GM12873 (cell line): ENCODE data around the gene ZC3H11A.

Experiments used
- TF ChIP-seq, protein P1 (sequence below): IDR thresholded peaks from 2 replicates; pipeline ENCODE4 v1.5.1; 2012; ENCODE audit warnings: low read depth, mild to moderate bottlenecking, moderate library complexity, low read length, control low read depth; ENCODE audit not compliant: insufficient read depth; ENCODE audit errors: missing control alignments

The ZC3H11A gene

DNA sequence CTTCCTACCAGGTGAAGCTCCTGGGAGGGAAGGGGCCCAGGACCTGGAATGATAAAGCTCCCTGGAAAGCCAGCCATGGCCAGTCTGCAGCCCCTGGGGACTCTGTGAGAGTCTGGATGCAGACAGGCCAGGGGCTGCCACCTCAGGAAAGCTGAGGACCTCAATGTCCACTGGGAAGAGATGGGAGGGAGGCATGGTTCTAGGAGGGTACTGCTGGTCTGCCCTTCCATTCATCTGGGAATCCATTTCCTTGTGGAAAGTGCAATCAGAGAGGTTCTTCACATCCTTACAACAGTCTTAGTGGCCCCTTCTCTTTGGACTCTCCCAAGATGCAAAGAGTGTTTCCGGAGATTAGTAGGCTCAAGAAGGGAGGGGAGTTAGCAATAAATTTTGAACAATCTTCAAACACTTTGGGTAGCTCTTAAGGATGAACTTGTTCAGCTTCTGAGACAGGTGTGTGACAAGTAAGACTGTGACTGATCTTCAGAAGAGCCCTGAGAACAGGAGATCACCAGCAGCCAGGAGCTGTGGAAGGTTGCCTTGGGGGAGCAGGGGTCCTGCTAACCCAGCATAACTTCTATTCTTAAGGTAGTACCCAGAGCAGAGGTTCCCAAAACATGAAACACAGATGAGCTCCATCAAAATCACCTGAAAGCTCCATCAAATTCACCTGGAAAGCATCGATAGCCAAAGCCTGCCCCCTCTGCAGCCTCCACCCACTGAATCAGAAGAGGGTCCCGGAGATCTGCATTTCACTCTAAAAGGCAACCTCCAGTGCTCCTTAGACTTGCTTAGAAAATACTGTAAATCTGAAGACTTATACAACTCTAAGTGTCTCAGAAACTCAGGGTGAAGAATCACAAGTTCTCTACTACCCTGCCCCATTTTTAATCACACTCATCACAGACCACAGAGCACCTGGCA is 31.1 kb upstream of the ZC3H11A start:
- TF ChIP-seq, protein P1, sequence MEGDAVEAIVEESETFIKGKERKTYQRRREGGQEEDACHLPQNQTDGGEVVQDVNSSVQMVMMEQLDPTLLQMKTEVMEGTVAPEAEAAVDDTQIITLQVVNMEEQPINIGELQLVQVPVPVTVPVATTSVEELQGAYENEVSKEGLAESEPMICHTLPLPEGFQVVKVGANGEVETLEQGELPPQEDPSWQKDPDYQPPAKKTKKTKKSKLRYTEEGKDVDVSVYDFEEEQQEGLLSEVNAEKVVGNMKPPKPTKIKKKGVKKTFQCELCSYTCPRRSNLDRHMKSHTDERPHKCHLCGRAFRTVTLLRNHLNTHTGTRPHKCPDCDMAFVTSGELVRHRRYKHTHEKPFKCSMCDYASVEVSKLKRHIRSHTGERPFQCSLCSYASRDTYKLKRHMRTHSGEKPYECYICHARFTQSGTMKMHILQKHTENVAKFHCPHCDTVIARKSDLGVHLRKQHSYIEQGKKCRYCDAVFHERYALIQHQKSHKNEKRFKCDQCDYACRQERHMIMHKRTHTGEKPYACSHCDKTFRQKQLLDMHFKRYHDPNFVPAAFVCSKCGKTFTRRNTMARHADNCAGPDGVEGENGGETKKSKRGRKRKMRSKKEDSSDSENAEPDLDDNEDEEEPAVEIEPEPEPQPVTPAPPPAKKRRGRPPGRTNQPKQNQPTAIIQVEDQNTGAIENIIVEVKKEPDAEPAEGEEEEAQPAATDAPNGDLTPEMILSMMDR, result no peak

DNA sequence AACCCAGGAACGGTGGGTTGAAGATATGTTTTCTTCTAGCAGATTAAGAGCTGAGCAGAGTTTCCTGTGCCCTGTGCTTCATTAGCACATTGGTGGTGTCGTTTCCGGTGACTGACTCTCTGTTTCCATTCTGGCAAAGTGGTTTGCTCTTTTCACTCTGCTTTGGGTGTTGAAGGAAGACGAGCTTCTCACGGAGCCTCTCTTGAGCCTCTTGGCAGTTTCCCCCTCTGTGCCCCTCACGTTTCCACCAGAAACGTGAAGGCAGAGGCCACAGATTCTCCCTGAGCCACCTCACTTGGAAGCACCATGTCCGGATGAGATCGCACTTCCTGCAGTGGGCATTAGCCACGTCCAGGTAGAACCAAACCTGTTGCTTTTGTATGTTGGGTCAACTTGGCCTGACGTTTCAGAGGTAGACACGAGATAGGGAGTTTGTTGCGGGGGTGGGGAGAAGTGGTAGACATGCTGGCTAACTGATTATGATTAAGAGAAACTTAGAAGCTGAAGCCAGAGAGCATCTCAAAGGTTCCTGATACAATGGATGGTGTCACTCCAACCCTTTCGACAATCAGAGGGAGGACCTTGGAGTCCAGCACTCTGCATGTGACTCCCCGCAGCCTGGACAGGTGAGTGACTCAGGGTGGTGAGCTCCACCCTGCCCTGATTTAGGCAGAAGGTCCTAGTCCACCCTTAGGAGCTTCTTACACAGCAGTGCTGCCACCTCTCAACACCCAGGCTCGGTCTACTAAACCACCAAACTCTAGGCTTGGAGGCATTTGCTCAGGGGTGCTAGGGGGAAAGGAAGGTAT is 30.2 kb upstream of the ZC3H11A start, which contains the start of gene LAX1:
TSS of gene LAX1 (plus strand) at position 155 of the 809 bp plus-strand sequence. CDS start at position 538, 383 bp downstream.
- TF ChIP-seq, protein P1, result no peak

DNA sequence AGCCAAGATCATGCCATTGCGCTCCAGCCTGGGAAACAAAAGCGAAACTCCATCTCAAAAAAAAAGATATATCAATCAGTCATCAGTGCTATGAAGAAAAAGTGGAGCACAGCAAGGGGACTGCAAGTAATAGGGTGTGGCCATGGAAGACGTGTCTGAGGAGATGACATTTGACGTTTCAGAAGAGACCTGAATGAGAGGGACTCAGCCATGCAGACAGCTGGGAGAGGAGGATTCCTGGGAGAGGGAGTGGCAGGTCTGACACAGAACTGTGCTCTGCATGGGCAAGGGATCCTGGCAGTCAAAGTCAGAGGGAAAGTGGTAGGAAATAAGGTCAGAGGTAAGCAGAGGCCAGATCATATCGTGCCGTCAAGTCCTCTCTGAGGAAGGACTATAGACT is 27.2 kb upstream of the ZC3H11A start:
- TF ChIP-seq, protein P1, result no peak

DNA sequence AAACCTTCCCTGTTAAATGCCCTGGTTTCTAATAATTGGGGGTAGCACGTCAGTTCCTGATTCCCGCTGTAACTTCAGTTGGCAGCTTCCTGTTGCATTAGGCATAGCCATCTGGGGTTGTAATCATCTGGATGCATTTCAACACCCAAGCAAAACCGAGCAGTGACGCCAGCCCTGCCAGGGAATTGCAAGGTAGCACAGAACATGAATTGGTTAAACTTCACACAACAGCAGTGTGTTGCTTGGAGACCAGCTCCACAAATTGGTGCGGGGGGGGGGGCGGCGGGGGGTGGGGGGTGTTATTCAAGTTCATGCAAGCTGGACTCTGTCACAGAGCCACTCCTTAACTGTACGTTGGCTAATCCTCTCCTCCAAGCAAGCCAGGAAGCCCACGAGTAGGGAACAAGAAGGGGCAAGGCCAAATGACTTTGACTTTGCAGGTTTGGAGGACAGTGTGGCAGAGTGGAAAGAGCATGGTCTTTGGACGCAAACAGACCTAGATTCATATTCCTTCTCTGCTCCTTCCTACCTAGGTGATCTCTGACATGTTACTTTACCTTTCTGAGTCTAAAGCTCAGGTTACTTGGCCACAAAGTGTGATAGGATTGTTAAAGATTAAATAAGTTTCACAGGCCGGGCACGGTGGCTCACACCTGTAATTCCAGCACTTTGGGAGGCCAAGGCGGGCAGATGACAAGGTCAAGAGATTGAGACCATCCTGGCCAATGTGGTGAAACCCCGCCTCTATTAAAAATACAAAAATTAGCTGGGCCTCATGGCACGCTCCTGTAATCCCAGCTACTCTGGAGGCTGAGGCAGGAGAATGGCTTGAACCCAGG is 25.7 kb upstream of the ZC3H11A start:
- TF ChIP-seq, protein P1, result no peak

DNA sequence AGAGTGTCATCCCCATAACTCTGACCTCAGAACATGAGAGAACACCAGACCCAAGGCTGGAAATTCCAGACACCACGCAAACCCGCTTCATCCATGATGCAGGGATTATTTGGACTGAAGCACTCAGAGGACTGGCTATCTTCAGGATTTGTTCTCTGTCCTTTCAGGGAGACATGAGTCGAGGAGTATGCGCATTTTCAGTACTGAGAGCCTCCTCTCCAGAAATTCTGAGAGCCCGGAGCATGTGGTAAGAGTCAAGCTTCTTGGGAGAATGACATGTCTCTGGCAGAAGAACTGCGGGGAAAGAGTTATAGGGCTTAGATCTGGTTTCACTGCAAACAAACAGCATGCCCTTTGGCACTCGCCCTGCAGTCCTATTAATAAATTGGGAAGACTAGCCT is 23.5 kb upstream of the ZC3H11A start:
- TF ChIP-seq, protein P1, result no peak

DNA sequence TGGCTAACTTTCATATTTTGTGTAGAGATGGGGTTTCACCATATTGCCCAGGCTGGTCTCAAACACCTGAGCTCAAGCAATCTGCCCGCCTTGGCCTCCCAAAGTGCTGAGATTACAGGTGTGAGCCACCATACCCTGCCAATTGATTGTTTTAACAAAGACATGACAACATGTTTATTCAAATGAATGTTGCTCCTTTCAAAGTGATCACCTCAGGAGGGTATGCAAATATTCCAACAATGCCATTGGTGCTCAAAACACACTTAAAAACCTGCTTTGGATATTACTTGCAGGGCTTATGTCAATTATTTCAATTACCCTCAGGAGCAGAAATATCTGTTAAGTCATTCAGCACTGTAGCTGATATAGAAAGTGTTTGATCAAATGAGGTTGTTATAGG is 22.6 kb upstream of the ZC3H11A start:
- TF ChIP-seq, protein P1, result no peak
